GM19463 (cell line): ENCODE measurements around the gene JDP2.

Source experiments
- ATAC-seq: cut with Tn5 transposase; IDR thresholded peaks from one replicate; pipeline ENCODE4 v1.9.1; 2021; ENCODE audit warnings: mild to moderate bottlenecking, moderate library complexity; ENCODE audit not compliant: unreplicated experiment

The JDP2 gene

DNA sequence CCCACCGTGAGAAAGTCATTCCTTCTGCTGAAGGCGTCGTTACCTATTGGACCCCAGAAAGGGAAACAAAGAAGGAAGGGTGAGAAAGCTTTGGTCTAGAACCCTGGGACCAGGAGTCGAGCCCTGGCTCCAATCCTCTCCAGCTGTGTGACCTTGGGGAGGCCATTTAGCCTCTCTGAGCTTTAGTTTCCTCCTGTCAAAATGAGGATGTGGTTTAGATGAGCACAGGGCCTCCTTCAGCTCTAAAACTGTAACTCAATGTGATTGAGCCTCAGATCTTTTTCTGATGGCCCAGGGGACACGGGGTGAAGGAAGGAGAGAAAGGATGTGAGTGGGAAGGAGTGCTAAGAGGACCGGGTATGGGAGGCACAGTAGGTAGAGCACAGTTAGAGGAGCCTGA is 7.7 kb downstream of the JDP2 start:
- ATAC-seq, result no peak

DNA sequence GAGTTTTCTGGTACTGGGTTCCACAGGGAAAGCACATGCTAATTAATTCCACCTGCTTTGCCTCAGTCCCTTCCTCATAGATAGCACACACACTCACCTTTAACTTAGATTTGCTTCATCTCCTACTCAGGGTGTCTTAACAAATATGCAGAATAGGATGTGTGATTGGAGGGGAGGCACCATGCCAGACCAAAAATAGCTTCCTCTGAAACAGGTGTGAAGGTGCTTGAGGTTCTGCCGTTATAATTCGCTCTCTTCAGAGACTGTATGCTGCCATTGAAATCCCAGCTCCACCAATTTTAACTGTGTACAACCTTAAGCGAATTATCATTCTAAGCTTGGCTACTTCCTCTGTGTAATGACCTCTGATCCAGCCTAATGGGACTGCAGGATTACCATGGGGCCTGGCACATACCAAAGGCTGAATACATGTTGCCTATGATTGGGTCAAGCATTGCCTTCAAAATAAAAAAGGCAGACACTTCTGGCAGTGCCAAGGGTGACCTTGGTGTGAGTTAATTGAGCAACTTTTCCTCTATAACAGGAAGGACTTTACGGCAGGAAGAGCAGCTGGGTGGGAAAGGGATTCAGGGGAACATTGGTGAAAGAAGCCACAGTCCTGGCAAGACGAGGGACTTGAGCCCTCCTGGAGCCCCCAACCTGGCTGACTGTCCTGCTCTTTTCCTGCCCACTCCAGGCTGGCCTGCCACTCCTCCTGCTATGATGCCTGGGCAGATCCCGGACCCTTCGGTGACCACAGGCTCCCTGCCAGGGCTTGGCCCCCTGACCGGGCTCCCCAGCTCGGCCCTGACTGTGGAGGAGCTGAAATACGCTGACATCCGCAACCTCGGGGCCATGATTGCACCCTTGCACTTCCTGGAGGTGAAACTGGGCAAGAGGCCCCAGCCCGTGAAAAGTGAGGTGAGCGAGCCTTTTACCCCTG is 9.7 kb downstream of the JDP2 start:
- no peak for ATAC-seq

DNA sequence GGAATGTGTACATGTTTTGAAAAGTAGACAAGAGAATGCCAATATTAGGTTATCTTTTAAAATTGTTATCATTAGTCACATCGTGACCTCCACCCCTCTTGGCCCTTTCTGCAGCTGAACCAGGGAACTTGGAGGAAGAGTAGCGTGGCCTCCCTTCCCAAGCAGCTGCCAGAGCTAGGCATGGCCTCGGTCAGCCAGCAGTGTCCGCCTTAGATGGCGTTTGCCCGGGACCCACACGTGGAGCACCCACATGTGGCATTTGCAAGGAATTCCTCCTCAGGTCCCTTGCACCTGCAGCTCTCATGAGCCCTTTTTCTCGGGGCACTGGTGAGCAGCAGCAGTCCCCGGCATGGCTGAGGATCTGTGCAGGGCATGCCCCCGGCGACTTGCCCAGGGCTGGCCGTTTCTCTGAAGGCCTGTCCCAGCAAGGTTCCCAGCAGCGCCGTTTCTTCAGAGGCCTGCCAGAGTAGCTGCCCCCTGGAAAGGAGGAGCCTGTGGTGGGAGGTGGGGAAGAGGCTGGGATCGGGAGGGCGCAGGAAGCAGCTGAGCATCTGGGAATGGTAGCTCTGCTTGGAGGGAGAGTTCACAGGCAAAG is 10.8 kb downstream of the JDP2 start:
- no peak for ATAC-seq

DNA sequence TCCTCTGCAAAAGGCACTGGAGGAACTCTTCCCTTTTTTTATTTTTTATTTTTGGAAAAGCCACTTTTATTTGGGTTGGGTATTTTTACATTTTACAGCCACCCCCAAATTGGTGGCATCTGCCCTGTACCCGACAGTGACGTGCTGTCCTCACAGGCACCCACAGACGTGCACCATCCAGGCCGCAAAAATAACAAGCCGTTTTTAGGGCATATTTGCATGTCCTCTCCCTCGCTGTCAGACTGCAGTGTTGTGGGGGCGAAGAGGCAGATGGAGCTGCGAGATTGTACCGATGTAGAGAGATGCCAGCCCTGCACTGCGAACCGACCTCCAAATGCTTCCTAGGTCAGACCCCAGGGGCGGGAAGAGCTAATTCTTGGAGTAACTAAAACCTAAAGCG is 12.2 kb downstream of the JDP2 start:
- ATAC-seq, result peak; percentile 84

DNA sequence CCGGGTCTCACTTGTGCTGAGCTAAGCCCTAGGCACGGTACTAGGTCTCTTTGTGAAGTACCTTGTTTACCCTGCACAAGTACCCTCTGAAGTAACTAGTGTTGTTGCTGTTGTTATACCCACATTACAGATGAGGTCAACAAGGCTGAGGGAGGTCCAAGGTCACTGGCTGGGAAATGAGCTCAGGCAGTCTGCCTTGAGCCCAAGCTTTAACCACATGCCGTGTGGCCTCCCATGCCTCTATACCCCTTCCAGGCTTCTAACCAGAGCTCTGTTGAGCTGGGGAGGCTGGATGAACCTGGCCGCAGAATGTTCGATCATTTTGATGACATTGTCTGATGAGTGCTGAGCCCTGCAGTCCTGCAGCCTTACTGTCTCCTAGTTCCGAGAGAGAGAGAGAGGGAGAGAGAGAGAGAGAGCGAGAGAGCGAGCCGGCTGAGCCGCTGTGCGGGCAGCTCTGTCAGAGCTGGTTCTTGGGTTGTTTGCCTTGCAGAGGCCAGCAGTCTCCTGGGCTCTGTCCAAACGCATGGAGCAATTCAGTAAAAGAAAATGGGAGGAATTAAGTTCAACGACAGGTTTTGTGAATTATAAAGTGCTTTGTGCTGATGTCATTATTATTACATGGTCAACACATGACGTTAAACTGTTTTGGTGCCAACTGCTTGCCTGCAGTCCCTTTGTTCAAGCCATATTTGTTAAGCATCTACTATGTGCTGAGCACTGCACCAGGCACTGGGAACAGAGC is 13.1 kb downstream of the JDP2 start:
- ATAC-seq, result no peak

DNA sequence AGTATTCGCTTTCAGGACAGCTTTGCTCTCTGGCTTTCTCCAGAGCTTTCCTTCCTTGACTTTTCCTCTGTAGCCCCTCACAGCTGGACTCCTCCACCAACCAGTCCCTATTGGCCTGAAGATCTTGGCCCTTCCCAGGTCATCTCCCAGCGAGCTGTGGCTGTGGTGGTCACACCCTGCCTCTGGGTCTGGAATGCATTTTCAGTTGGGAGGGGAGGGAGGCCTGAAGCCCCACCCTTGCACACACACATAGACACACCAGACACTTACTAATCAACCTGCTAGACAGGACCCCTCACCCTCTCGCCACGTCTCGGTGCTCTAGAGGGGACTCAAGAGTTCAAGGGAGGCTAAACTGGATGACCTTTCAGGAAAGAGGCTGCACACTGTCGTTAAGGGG is 13.9 kb downstream of the JDP2 start:
- ATAC-seq, result no peak

DNA sequence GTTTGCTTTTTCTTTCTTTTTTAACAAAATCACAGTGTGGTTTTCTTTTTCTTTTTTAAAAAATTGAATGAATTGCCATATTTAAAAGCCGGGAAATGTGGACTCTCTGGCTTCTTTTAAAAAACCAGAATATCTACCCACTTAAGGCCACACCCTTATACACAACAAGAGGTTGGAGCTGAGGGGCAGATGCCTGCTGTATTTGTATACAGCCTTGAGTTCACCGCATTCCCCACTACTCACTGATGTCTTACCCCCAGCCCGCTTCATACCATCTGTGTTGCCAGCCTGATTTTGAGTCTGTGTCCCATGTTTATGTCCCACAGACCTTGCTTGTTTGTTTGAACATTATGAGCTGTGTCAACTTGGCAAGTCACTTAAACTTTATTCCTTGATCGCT is 14.3 kb downstream of the JDP2 start:
- ATAC-seq, result no peak

DNA sequence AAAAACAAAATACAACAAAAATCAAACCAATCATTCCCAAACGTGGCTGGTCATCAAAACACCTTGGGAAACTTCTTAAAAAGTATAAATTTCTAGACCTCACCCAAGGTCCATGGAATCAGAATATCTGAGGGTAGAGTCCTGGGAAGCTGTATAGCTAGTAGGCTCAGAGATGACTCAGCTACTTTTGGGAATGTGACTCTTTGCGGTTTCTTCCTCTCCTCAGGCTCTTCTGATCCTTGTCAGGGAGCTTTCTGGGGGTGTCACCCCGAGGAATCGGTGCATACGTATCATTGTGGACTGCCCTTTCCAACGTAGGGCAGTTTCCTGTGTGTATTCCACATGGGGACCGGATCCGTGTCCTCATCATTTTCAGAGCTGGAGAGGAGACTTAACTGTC is 14.8 kb downstream of the JDP2 start:
- ATAC-seq, result no peak

DNA sequence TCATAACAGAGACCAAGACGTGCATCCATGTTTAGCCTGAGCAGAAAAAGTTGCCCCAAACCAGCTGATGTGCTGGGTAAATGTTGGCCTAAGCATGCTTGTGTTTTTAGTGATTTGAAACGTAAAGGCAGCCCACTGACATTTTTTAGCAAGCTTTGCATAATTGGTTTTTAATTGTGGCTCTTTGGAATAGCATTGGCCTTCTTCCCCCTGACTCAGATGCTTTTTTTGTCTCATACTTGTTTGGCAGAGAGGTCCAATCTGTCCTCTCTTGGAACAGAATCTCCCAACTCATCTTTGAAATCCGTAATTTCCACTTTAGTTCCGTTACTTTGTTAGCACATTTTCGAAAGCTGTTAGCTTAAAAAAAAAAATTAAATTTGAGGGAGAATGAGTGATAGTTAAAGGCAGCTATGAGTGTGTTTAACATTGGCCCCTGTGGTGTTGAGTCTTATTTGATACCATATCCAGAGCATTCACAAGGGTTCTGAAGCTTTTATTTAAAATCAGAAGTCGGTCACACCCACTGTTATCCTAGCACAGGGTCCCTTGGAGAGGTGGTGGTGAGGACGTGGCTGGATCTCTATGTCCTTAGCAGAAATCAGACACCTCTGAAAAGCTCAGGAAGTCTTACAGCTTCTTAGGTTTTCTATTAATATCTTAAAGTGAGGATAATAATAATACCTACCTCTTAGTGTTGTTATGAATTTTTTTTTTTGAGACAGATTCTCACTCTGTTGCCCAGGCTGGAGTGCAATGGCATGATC is 15.6 kb downstream of the JDP2 start:
- no peak for ATAC-seq

DNA sequence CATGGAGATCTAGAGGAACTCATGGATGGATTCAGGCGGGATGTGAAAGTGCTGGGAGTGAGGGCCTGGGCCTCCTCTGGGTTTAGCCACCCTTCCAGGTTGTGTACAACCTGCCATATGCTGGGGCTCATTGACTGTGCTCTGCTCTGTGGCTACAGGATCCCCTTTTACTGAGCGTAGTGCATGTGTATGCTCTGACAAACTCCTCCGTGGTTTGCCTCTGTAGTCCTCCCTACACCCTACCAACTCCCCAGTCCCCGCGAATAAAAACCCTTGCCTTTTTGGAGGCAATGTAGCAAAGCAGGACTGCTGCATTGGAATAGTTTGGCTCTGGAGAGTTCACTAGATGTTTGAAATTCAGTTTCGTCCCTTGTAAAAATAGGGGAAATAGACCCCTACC is 17.4 kb downstream of the JDP2 start:
- ATAC-seq, result no peak

DNA sequence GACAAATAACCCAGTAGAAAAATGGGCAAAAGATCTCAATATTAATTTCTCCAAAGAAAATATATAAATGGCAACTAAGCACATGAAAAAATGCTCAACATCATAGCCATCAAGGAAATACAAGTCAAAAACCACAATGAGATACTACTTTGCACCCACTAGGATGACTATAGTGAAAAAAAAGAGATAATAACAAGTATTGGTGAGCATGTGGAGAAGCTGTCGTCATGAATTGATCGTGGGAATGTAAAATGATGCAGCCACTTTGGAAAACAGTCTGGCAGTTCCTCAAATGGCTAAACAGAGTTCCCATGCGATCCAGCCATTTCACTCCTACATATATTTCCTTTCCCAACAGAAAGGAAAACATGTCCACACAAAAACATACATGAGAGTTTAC is 18.1 kb downstream of the JDP2 start:
- ATAC-seq, result no peak

DNA sequence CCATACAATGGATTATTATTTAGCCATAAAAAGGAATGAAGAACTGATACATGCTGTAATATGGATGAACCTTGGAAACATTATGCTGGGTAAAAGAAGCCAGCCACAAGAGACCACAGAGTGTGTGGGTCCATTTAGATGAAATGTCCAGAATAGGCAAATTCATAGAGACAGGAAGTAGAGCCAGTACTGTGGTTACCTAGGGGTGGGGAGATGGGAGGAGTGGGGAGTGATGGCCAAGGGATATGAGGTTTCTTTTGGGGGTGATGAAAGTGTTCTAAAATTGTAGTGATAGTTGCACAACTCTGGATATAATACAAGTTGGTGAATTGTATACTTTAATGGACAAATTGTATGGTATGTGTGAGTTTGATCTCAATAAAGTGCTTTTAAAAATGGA is 18.6 kb downstream of the JDP2 start:
- no peak for ATAC-seq

DNA sequence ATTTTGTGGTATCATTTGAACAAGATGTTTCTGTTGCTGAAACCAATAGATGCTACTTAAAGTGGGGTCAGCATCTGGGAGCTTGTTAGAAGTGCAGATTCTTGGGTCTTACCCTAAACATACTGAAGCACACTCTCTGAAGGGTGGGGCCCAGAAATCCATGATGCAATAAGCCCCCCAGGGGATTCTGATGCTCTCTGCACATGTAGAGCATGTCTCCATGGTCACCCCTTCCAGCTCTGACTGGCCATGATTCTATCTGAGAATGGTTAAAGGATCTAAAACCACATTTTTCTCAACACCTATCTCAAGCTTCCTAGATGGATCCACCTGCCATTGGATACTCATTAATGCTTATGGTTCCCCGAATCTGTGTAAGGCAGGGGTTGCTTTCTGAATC is 20.4 kb downstream of the JDP2 start:
- no peak for ATAC-seq

DNA sequence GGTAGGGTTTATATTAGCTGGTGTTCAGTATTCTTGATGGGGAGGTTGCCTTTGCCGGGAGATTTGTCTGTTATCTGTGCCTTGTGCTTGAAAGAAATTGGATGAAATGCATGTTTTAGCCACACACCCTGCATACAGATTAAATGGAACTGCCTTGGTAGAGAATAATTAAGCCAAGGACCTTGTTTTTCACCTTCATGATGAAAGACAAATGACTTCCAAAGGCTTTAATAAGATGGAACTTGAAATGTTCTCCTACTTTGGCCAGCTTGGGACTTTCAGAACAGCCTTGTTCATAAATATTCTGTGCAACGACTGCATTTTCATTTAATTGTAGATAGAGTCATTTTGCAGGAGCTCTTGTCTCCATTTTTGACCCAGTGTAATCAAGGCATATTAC is 21.2 kb downstream of the JDP2 start:
- ATAC-seq, result no peak

DNA sequence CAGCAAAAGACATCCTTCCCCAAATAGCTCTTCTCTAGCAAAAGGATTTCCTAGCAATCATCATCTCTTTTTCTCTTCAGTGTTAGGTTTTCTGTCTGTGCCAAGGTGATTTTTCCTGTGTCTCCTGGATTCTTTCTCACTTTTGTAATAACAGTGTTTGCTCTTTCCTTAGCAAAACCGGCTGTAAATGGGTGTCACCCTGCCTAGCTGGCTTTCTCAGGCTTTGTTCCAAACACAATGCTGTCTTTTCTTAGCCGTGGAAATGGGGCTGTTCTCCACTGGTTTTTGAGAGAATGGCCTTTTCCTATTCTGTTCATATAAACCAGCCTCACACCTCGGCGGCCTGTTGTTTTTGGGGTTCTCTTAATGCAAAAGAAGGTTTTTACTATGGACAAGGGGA is 21.9 kb downstream of the JDP2 start:
- ATAC-seq, result no peak

DNA sequence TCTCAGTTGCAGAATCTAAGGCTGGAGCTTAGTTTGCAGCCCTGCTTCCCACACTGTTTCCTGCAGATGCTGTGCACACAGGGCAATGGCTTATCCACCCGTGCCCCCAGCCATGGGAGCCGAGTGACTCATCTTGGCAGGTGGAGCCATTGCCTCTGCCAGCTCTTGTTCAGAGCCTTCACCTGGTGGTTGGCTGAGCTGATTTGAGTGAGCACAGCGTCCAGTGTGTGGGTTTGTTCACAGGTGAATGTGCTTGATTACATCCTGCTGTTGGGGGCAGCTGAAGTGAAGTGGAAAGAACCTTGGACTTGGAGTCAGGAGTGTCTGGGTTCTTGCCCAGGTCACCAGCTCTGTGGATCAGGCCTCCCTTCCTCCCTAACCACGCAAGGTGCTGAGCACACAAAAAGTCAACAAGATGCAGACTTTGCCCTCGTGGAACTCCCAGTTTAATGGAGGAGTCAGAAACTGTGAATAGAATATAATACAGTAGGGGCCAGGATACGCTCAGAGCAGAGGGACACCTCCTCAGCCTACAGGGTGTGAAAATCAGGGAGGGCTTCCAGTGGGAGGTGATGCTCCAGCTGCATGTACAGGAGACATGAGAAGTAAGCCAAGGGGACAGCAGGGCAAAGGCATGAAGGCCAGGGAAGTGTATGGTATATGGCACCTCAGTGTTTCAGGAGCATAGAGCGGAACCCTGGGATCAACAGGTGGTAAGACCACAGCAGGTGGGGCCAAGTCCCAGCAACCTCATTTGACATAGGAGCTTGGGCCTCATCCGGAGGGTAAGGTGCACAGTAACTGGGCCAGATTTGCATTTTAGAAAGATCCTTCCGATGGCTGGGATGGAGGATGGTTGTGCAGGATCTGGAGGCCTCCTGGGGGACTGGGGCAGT is 22.8 kb downstream of the JDP2 start:
- no peak for ATAC-seq

DNA sequence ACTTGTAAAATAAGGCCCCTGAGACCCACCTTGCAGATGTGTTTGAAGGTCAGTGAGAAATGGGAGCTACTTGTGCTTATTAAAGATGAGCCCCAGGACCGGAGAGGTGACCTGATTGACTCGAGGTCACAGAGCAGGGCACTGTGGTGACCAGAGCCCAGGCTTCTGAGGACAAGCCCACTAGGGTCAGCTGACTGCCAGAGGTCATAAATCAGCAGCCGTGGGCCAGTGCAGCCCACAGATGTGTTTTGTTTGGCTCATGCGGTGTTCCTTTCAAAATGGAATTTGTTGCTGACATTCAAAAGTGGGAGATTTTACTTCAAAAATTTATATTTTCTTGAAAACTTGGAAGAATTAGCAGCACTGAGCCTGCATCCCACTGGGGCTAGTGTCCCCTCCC is 24.5 kb downstream of the JDP2 start:
- ATAC-seq, result no peak

DNA sequence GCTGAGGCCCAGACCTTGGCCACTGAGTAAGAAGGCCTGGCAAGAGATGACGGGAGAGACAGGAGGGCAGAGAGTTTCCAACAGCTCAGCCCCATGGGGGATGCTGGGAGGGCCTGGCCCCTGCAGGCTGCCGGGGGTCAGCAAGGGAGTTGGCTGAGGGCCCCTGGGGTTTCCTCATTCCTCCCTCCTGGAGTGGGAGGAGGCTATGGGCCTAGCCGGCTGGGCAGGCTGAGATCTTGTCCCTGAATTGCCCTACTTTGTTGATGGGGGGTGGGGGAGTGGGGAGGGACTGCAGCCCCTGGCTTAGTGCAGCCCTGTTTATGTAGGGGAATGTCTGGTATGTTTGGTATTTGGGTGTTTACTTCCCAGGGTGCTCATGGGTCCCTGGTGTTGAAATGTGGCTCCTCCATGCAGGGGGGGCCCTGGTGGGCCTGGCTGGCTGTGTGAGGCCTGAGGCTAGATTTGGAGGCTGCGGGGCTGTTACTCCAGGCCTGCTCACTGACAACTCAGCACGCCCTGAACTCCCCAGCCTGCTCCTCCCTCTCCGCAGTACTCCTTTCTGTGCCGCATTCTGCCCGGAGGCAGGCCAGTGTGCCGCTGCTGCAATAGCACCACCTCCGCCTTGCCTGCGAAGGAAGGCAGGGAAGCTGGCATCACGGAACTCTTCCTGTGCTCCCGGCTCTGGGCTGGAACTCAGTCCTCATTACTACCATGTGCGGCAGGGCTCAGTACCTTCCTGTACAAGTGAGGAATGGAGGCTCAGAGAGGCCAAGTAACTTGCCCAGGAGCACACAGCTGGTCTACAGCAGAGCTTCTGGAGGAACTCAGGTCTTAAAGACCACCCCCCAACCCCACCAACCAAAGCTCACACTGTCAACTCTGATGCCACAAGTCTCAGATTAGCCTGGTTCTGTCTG is 25.3 kb downstream of the JDP2 start:
- ATAC-seq, result no peak

DNA sequence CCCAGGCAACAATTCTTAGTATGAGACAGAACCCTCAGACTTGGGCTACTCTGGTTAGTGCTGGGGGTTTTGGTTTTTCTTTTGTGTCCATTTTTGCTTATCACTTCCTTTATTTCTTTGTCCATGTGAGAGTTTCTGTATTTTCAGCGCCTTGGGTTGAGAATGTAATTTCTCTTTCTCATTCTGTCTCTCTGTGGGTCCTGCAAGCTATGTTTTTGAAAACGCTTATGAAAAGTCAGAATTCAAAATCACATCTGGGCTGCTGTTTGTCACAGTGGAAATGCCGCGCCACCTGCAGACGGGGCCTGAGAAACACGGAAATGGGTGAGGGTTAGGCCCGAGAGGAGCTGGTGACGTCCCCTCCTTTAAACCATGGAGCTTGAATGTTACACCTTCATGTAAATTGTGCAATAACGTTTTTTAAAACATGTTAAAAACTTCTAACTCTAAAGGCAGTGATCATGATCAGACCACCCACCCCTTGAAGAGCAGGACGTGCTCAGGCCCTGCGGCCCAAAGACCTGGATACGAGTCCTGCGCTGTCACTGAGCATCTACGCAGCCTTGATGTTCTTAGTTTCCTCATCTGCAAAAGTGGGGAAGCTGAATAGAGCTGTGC is 26.1 kb downstream of the JDP2 start:
- ATAC-seq, result peak; percentile 57
